ENCODE data around the gene SCD. TPM values are rescaled to one million over a fixed set of nuclear protein-coding genes. Genes with fewer than 3 reads are reported as not detected.

SCD gene
- total and polyA plus RNA-seq, 2 of the 13 experiments (the other 11 are each of a cell fraction or from before 2014, with no cell fraction given) = 492 to 512 TPM

DNA sequence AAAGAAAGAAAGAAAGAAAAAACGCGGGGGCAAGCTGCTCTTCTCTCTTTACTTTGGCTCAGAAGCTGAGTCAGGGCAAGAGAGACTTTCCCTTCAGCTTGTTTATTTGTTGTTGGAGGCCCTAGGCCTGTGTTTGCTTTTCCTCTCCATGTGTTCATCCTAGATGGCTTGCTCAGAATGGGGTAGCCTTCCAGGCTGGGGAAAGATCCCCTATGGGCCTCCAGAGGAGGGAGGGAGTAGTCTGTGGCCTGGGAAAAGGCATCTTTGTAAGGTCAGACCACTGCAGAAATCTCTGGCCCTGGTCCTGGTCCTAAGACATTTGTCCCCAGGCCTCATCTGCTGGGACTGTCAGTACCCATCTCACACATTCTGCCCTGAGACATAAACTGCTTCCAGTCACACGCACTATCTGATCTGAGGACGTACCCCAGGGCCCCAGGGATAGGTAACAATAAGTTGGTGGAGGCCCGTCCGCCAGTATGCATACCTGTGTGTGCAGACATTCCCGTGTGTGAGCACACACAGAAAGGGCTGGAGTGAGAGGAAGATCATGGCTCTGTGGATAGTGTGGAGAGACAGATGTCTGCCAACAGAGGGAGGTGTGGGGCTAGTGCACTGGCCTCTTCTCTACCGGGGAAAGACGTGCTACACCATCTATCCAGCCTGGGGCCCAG is 4.9 kb upstream of the SCD start (continued):
- TF ChIP-seq ZNF670 (CRISPR knock-in tag; IDR thresholded peaks at IDR 0.05; ENCODE audit: borderline replicate concordance) = peak; percentile 87; the same call in 1 of the 2 replicates
- TF ChIP-seq HINFP (CRISPR knock-in tag; IDR thresholded peaks at IDR 0.05; ENCODE audit: low read depth) = 0 out of 2 replicates have a peak, but pooled peaks have one; percentile 25
- TF ChIP-seq TGIF2 (CRISPR knock-in tag; IDR thresholded peaks at IDR 0.05) = peak; percentile 87
- TF ChIP-seq ZNF878 (CRISPR knock-in tag; IDR thresholded peaks at IDR 0.05) = 0 out of 2 replicates have a peak, but pooled peaks have one; percentile 19
- peak; percentile 31; the same call in 1 of the 2 replicates for TF ChIP-seq POLR2AphosphoS5 (IDR thresholded peaks at IDR 0.05; ENCODE audit: low read depth, low read length)
- peak; percentile 33 for TF ChIP-seq ZFP91 (CRISPR knock-in tag; IDR thresholded peaks at IDR 0.05; ENCODE audit: borderline replicate concordance)
- peak in 1 of 2 experiments; percentile 55; a peak in 1 of 4 replicates for TF ChIP-seq REST (IDR thresholded peaks at IDR 0.05; ENCODE audit: borderline replicate concordance in 1 of 2, low read depth in 1 of 2, low read length in 2 of 2)
- no peak for TF ChIP-seq SIN3B (IDR thresholded peaks at IDR 0.05; ENCODE audit: low read length)
- peak; percentile 62 for TF ChIP-seq HDAC1 (CRISPR knock-in tag; IDR thresholded peaks at IDR 0.05)
- peak; percentile 90 for TF ChIP-seq RAD21 (CRISPR knock-in tag; IDR thresholded peaks at IDR 0.05)
- TF ChIP-seq TEAD3 (CRISPR knock-in tag; optimal IDR thresholded peaks at IDR 0.05; ENCODE audit: borderline replicate concordance) = peak; percentile 96
- TF ChIP-seq KAT8 (CRISPR knock-in tag; IDR thresholded peaks at IDR 0.05) = peak; percentile 47
- TF ChIP-seq ZNF362 (CRISPR knock-in tag; IDR thresholded peaks at IDR 0.05; ENCODE audit: borderline replicate concordance) = peak; percentile 31; the same call in 1 of the 2 replicates
- TF ChIP-seq, protein P1, sequence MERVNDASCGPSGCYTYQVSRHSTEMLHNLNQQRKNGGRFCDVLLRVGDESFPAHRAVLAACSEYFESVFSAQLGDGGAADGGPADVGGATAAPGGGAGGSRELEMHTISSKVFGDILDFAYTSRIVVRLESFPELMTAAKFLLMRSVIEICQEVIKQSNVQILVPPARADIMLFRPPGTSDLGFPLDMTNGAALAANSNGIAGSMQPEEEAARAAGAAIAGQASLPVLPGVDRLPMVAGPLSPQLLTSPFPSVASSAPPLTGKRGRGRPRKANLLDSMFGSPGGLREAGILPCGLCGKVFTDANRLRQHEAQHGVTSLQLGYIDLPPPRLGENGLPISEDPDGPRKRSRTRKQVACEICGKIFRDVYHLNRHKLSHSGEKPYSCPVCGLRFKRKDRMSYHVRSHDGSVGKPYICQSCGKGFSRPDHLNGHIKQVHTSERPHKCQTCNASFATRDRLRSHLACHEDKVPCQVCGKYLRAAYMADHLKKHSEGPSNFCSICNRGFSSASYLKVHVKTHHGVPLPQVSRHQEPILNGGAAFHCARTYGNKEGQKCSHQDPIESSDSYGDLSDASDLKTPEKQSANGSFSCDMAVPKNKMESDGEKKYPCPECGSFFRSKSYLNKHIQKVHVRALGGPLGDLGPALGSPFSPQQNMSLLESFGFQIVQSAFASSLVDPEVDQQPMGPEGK (CRISPR knock-in tag; IDR thresholded peaks at IDR 0.05) = 0 out of 2 replicates have a peak, but pooled peaks have one; percentile 44
- TF ChIP-seq LCORL (IDR thresholded peaks at IDR 0.05) = no peak
- peak; percentile 46; the same call in 1 of the 2 replicates for TF ChIP-seq LCORL (CRISPR knock-in tag; IDR thresholded peaks at IDR 0.05)
- peak; percentile 72; the same call in 1 of the 2 replicates for TF ChIP-seq FOXK1 (CRISPR knock-in tag; IDR thresholded peaks at IDR 0.05; ENCODE audit: borderline replicate concordance, low read depth)
